ENCODE measurements around the gene TP53AIP1.

The TP53AIP1 gene

GRCh38 chr11:128943428-128943976 lies 831 bp upstream of the TP53AIP1 start:
- no peak for DNase-seq (ENCODE audit: low read depth in 2 of 2)

- no peak for DNase-seq (ENCODE audit: low read depth in 2 of 2)
These were observed 429 bp downstream of the TP53AIP1 start for GRCh38 chr11:128942272-128942612.

GRCh38 chr11:128941573-128942271 lies 949 bp downstream of the TP53AIP1 start:
- DNase-seq (ENCODE audit: low read depth in 2 of 2) = no peak

GRCh38 chr11:128941110-128941509 lies 1.6 kb downstream of the TP53AIP1 start:
- no peak for DNase-seq (ENCODE audit: low read depth in 2 of 2)

GRCh38 chr11:128940603-128941002 lies 2.1 kb downstream of the TP53AIP1 start:
- DNase-seq (ENCODE audit: low read depth in 2 of 2) = no peak

GRCh38 chr11:128940156-128940555 lies 2.5 kb downstream of the TP53AIP1 start:
- DNase-seq (ENCODE audit: low read depth in 2 of 2) = no peak

GRCh38 chr11:128939591-128939990 lies 3.1 kb downstream of the TP53AIP1 start:
- DNase-seq (ENCODE audit: low read depth in 2 of 2) = no peak

GRCh38 chr11:128938156-128938885 lies 4.3 kb downstream of the TP53AIP1 start:
- no peak for DNase-seq (ENCODE audit: low read depth in 2 of 2)

GRCh38 chr11:128937480-128937879 lies 5.2 kb downstream of the TP53AIP1 start:
- no peak for DNase-seq (ENCODE audit: low read depth in 2 of 2)

- no peak for DNase-seq (ENCODE audit: low read depth in 2 of 2)
These were observed 5.9 kb downstream of the TP53AIP1 start for GRCh38 chr11:128936606-128937251.

- no peak for DNase-seq (ENCODE audit: low read depth in 2 of 2)
These were observed 7.7 kb downstream of the TP53AIP1 start for GRCh38 chr11:128934926-128935325.

GRCh38 chr11:128934351-128934750 lies 8.3 kb downstream of the TP53AIP1 start:
- no peak for DNase-seq (ENCODE audit: low read depth in 2 of 2)

GRCh38 chr11:128933481-128934178 lies 9.0 kb downstream of the TP53AIP1 start:
- no peak for DNase-seq (ENCODE audit: low read depth in 2 of 2)

- no peak for DNase-seq (ENCODE audit: low read depth in 2 of 2)
These were observed 11.0 kb downstream of the TP53AIP1 start for GRCh38 chr11:128931668-128932067.

GRCh38 chr11:128931066-128931465 lies 11.6 kb downstream of the TP53AIP1 start:
- DNase-seq (ENCODE audit: low read depth in 2 of 2) = no peak

- DNase-seq (ENCODE audit: low read depth in 2 of 2) = no peak
These were observed 12.7 kb downstream of the TP53AIP1 start for GRCh38 chr11:128929991-128930390.

GRCh38 chr11:128929468-128929867 lies 13.2 kb downstream of the TP53AIP1 start:
- no peak for DNase-seq (ENCODE audit: low read depth in 2 of 2)

GRCh38 chr11:128928400-128928799 lies 14.3 kb downstream of the TP53AIP1 start:
- DNase-seq (ENCODE audit: low read depth in 2 of 2) = no peak

GRCh38 chr11:128927683-128928336 lies 14.9 kb downstream of the TP53AIP1 start:
- no peak for DNase-seq (ENCODE audit: low read depth in 2 of 2)

- no peak for DNase-seq (ENCODE audit: low read depth in 2 of 2)
These were observed 15.6 kb downstream of the TP53AIP1 start for GRCh38 chr11:128927108-128927461.

GRCh38 chr11:128926437-128927107 lies 16.1 kb downstream of the TP53AIP1 start:
- DNase-seq (ENCODE audit: low read depth in 2 of 2) = no peak
